GM19239 (cell line): Measurements from ENCODE around the gene PXMP2.

ENCODE experiments used
- DNase-seq: peaks from one replicate; pipeline ENCODE4 v3.0.0; 2011; ENCODE audit warnings: low spot score; ENCODE audit not compliant: insufficient read length
- FAIRE-seq: peaks from 2 replicates; lab custom pipeline; 2011; peaks lifted over from hg19 to GRCh38; lab: Jason Lieb, UNC

Gene PXMP2

DNA sequence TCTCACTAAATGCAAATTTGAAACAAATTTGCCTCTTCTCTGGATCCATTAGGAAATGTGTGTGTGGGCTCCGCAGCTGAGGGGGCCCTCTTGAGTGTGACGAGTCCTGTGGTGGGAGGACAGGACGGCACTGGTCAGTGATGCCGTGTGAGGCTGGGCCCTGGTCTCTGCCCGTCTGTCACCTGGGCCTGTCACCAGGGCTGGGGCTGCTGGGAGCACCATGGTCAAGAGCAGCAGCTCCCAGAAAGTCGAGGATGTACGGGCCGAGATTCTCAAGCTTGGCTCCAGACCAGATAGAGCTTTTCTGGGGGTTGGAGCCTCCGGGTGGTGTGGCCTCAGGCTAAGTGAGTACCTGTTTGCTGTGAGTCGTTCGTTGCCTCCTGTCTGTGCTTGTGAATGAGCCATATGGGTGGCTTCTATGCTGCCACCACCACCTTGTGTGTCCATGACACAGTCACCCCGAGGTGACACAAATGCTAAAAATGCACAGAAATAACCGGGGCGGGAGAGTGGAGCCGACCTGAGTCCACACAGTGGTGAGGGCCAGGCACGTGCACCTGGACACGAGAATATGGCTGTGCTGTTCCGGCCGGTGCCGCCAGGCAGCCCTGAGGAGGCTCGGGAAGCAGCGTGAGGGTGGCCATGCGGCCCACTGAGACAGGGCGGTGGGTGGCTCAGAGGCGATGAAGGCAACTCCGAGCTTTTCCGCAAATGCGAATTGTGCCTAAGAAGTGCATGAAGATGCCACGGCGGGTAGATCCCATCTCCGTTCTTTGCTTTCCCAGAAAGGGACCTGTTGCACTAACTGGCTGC lies 32.0 kb downstream of the PXMP2 start:
- FAIRE-seq (no peak), DNase-seq (no peak)

- DNase-seq (no peak), FAIRE-seq (no peak)
Measured at GRCh38 chr12:132719954-132720324, 32.6 kb downstream of the PXMP2 start.

GRCh38 chr12:132720606-132721345 lies 33.4 kb downstream of the PXMP2 start:
- FAIRE-seq: no peak

GRCh38 chr12:132723015-132723763 lies 35.8 kb downstream of the PXMP2 start:
- no peak for DNase-seq
- FAIRE-seq: no peak

More at GRCh38 chr12:132720606-132721345, 33.4 kb downstream of the PXMP2 start:
- no peak for DNase-seq

- FAIRE-seq (no peak), DNase-seq (no peak)
Measured at GRCh38 chr12:132723764-132724140, 36.4 kb downstream of the PXMP2 start.

DNA sequence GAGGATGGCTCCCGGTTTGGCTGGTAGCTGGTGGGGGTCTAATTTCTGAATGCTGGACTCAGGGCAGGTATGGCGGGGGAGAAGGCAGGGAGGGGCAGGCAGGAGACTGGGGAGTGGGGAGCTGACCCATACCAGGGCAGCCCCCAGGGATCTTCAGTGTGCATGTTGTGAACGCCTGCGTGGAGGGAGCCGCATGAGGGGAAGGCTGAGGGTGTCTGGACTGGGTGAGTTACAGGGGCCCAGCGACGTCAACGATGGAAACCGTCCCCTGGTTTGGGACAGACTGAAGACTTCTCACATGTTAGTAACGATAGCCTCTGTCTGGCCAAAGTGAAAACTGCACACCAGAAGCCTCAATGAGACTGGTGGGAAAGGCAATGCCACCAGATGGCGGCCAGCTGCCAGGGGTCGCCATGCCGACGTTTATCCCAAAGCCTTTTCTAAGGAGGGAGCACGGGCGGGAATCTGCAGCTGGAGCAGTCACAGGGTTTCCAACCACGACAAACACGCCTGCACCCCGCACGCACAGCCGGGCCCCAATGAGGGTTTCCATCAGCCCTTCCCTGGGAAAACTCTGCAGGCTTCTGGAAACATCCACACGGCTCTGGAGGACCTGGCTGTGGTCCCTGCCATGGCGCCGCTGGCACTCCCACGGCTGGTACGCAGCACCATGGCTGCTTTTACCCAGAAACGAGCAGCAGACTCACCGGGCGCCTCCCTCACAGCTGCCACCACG lies 37.3 kb downstream of the PXMP2 start:
- FAIRE-seq: no peak
- DNase-seq: no peak

- no peak for FAIRE-seq
- no peak for DNase-seq
Measured at GRCh38 chr12:132726386-132726785, 39.0 kb downstream of the PXMP2 start.

DNA sequence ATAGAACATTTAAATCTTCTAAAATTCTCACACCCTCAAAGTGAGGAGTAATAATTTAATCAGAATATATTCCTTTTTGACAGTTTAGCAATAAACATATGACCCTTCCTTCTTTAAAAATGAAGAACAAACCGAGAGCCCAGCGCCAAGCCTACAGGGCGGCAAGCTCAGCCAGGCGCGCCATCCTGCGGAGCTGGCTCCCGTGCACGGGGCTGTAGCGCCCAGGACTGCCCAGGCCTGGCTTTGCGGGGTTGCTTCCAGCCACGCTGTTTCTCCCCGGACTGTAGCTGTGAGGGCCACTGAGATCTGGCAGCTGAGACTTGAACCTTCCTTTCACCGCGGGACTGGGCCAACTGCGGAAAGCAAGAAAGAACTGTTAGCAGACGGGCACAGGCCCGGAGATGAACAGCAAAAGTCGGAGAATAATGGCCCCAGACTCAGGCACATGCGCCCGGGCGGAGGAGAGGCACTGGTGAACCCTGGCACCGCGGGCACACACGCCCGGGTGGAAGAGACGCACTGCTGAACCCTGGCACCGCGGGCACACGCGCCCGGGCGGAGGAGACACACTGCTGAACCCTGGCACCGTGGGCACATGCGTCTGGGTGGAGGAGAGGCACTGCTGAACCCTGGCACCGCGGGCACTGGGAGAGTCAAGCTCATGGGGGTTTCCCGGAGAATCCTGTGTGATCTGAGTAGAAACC lies 39.9 kb downstream of the PXMP2 start:
- DNase-seq (no peak), FAIRE-seq (no peak)

- FAIRE-seq: no peak
Measured at GRCh38 chr12:132728502-132728901, 41.1 kb downstream of the PXMP2 start.

DNA sequence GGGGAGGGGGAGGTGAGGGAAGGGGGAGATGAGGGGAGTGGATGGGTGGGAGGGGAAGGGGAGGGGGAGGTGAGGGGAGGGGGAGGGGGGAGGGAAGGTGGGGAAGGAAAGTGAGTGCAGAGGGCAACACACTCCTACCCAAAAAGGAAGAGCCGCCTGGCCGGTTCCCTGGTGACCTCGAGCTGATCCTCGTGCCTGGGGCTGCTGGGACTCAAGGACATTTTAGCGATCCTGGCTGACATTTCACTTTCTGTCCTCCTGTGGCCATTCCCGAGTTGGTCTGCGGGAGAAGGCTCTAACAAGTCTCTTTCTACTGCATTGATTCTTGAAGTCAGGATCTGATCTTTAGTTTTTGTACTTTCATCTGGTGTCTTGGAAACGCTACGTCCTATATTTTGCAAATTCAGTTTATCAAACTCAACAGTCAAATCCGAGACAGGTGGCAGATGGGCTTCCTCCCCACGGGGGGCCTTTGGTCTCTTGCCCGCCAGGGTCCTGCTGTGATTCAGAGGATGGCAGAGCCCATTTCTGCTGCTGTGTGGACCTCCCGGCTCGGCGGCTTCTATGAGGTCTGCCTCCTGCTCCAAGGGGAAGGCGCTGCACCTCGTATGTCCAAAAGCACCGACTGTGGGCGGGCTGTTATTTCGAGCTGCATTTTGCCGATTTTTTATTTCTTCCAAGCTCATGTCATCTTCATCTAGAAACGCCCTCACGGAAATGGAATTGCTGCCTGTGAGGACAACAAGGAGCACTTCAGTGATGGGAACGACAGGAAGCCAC lies 42.3 kb downstream of the PXMP2 start:
- DNase-seq: no peak
- no peak for FAIRE-seq

More at GRCh38 chr12:132728502-132728901, 41.1 kb downstream of the PXMP2 start:
- DNase-seq: no peak

- DNase-seq: no peak
Measured at GRCh38 chr12:132730353-132730752, 43.0 kb downstream of the PXMP2 start.

DNA sequence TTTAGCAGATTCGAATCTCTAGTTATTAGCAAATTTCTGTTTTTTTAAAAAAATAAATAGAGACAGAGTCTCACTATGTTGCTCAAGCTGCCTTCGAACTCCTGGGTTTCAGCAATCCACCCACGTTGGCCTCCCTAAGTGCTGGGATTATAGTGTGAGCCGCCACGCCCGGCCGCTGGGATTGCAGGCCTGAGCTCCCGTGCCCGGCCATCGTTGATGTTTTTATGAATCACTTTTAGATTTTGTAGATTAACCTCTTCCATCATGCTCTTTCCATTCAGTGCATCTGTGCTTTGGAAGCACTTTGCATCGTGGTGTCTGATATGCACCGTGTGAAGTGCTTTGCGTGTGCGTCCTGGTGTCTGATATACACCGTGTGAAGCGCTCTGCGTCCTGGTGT lies 44.2 kb downstream of the PXMP2 start:
- DNase-seq (no peak), FAIRE-seq (no peak)

More at GRCh38 chr12:132730353-132730752, 43.0 kb downstream of the PXMP2 start:
- no peak for FAIRE-seq

- DNase-seq (no peak), FAIRE-seq (no peak)
Measured at GRCh38 chr12:132734206-132734605, 46.8 kb downstream of the PXMP2 start.

DNA sequence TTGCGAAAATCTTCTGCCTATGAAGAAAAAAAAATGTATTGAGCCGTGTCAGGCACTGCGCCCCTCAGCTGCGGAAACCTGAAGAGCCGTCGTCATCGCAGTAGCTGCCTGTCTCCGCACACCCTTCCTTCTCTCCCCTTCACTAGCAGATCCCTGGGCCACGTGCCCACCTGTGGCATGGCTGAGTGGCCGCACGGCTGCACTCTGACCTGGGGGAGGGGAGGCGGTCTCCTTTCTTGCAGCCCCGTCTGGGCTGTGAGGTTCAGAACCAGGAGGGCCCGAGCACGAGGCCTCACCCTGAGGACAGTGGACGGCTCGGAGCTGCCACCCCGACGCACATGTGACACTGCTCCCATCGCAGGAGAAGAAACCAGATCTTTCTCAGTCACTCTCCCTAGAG lies 48.1 kb downstream of the PXMP2 start:
- DNase-seq: no peak
- no peak for FAIRE-seq

DNA sequence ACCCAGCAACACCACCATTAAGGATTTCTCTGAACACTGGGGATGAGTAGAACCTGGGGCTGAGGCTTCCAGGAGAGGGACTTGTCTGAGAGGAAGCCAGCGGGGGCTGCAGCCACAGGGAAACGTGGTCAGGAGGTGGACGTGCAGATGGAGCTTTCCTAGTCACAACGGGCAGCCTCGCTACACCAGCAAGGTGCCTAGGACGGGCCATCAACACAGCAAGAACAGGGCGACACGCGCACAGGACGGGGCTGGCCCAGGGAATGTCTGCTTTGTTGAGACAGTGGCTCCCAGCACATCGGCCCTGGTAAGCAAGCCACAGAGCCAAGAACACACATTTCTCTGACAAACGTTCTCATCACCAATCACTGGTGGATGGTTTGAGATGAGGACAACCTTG lies 49.0 kb downstream of the PXMP2 start:
- FAIRE-seq (no peak), DNase-seq (no peak)

GRCh38 chr12:132736913-132737312 lies 49.5 kb downstream of the PXMP2 start:
- DNase-seq (no peak), FAIRE-seq (no peak)

GRCh38 chr12:132739600-132740312 lies 52.4 kb downstream of the PXMP2 start:
- FAIRE-seq (no peak), DNase-seq (no peak)

- no peak for FAIRE-seq
- DNase-seq: no peak
Measured at GRCh38 chr12:132740313-132740646, 52.9 kb downstream of the PXMP2 start.
